Type B pancreatic cell (in vitro differentiated cells): Measurements from ENCODE around the gene NBAS. TPM values are rescaled to one million over a fixed set of nuclear protein-coding genes. Genes with fewer than 3 reads are reported as not detected.

Experiments
- DNase-seq: peaks from one replicate; pipeline ENCODE4 v3.0.0; 2021; ENCODE audit warnings: mixed read lengths; ENCODE audit not compliant: unreplicated experiment; ENCODE audit errors: extremely low spot score
- H3K27ac Mint-ChIP-seq: 2 replicates; pipeline ENCODE4 v1.8.0; 2021; ENCODE audit warnings: mild to moderate bottlenecking, mixed read lengths
- H3K27me3 Mint-ChIP-seq: 2 replicates; pipeline ENCODE4 v1.8.0; 2021; ENCODE audit warnings: mixed read lengths
- H3K36me3 Mint-ChIP-seq: 2 replicates; pipeline ENCODE4 v1.8.0; 2021; ENCODE audit warnings: mixed read lengths
- H3K4me1 Mint-ChIP-seq: one replicate; pipeline ENCODE4 v1.8.0; 2021; ENCODE audit warnings: mixed read lengths; ENCODE audit not compliant: unreplicated experiment
- H3K4me3 Mint-ChIP-seq: 2 replicates; pipeline ENCODE4 v1.8.0; 2021; ENCODE audit warnings: mild to moderate bottlenecking, mixed read lengths
- H3K9me3 Mint-ChIP-seq: 2 replicates; pipeline ENCODE4 v1.8.0; 2021; ENCODE audit warnings: mixed read lengths
- total RNA-seq: library from RNA; stranded (reverse); gene quantifications from 2 replicates; pipeline ENCODE4 v1.2.1, GENCODE V29; 2021; ENCODE audit warnings: low replicate concordance
- TF ChIP-seq, protein P1 (sequence below): fragments of 200-600 bp; sonication (generic); conservative IDR thresholded peaks from 2 replicates; pipeline ENCODE4 v1.5.0; 2021; ENCODE audit warnings: antibody characterized with exemption, mild to moderate bottlenecking

The NBAS gene
- total RNA-seq, 1 donor from 2014 or later: 53.5 TPM

DNA sequence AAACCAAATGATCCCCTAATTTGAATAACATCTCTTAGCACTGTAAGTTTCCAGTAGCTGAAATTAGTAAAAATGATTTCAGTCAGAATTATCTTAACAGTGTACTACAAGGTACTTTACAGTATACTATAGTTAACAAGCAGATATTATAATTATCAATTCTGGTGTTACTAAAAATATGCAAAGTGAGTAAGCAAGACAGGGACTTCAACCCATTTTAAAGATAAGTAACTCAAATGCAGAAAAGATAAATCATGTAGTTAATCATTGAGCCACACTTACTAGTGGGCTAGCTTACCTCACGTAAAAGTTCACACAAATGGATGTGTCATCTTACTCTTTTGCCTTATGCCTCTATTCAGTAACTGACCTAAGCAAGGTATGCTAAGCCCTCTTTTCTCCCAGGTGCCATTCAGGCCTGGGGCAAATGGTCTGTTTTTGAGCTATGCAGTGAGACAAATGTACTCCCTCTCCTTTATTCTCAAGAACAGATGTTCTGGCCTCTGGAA, 101.0 kb downstream of the NBAS start:
- Mint-ChIP-seq H3K4me3 (no peak overlapping the region), H3K9me3 (no peaks in the 10 kb centered on the region), H3K4me1 (no peaks in the 10 kb centered on the region), H3K27me3 (no peaks in the 10 kb centered on the region), H3K27ac (no peak overlapping the region), H3K36me3 (peaks cover 29% of the 10 kb centered on the region)
- TF ChIP-seq, protein P1, sequence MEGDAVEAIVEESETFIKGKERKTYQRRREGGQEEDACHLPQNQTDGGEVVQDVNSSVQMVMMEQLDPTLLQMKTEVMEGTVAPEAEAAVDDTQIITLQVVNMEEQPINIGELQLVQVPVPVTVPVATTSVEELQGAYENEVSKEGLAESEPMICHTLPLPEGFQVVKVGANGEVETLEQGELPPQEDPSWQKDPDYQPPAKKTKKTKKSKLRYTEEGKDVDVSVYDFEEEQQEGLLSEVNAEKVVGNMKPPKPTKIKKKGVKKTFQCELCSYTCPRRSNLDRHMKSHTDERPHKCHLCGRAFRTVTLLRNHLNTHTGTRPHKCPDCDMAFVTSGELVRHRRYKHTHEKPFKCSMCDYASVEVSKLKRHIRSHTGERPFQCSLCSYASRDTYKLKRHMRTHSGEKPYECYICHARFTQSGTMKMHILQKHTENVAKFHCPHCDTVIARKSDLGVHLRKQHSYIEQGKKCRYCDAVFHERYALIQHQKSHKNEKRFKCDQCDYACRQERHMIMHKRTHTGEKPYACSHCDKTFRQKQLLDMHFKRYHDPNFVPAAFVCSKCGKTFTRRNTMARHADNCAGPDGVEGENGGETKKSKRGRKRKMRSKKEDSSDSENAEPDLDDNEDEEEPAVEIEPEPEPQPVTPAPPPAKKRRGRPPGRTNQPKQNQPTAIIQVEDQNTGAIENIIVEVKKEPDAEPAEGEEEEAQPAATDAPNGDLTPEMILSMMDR: no peak
- no peak for DNase-seq

DNA sequence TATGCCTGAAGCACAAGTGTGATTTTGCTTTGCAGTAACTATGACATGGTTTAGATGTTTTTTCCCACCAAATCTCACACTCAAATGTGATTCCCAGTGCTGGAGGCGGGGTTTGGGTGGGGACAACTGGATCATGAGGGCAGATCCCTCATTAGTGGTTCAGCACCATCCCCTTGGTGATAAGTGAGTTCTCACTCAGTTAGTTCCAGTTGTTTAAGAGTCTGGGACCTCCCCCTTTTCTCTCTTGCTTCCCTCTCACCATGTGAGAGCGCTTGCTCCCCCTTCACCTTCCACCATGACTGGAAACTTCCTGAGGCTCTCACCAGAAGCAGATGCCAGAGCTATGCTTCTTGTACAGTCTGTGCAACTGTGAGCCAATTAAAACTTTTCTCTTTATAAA, 102.9 kb downstream of the NBAS start:
- Mint-ChIP-seq H3K4me3 (no peak overlapping the region), H3K4me1 (no peaks in the 10 kb centered on the region), H3K27ac (no peak overlapping the region), H3K9me3 (no peaks in the 10 kb centered on the region), H3K36me3 (peaks cover 18% of the 10 kb centered on the region), H3K27me3 (no peaks in the 10 kb centered on the region)
- DNase-seq: no peak
- TF ChIP-seq, protein P1: no peak

DNA sequence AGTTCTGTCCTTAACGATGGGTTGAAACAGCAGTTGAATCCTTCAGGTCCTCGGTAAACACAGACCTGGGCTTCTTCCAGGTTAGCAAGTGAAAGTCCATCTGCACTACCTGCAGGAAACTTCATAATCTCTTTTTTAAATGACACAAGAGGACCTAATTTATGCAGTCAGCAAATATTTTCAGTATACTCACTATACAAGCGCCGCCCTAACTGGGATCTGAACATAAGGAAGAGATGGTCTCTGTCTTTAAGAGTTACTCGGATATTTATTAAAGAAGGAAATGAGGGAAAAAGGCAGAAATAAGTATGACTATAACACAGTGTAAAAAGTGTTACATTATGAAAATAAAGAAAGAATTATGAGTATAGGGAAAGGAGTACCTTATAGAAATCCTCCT, 103.3 kb downstream of the NBAS start:
- no peak overlapping the region for H3K27ac Mint-ChIP-seq
- H3K36me3 Mint-ChIP-seq: peaks cover 17% of the 10 kb centered on the region
- H3K9me3 Mint-ChIP-seq: no peaks in the 10 kb centered on the region
- H3K4me3 Mint-ChIP-seq: no peak overlapping the region
- H3K27me3 Mint-ChIP-seq: no peaks in the 10 kb centered on the region
- DNase-seq: no peak
- TF ChIP-seq, protein P1: no peak
- no peaks in the 10 kb centered on the region for H3K4me1 Mint-ChIP-seq

DNA sequence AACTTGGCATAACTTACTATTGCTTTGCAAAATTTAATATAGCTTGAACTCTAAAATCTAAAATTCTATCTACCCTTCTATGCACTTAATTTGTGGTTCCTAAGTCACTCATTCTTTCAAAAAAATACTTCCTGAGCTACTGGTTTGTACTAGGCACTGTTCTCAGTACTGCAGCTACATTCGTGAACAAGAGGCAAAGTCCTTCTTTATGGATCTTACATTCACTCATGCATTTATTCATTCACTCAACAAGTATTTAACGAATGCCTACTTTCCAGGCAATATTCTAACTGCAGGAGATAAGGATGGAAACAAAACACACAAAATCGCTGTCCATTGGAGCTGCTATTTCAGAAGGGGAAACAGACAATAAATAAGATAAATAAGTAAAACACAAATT, 104.8 kb downstream of the NBAS start:
- no peak for DNase-seq
- H3K9me3 Mint-ChIP-seq: no peaks in the 10 kb centered on the region
- no peak overlapping the region for H3K27ac Mint-ChIP-seq
- no peak overlapping the region for H3K4me3 Mint-ChIP-seq
- H3K27me3 Mint-ChIP-seq: no peaks in the 10 kb centered on the region
- H3K36me3 Mint-ChIP-seq: peaks cover 25% of the 10 kb centered on the region
- TF ChIP-seq, protein P1: no peak
- H3K4me1 Mint-ChIP-seq: no peaks in the 10 kb centered on the region

DNA sequence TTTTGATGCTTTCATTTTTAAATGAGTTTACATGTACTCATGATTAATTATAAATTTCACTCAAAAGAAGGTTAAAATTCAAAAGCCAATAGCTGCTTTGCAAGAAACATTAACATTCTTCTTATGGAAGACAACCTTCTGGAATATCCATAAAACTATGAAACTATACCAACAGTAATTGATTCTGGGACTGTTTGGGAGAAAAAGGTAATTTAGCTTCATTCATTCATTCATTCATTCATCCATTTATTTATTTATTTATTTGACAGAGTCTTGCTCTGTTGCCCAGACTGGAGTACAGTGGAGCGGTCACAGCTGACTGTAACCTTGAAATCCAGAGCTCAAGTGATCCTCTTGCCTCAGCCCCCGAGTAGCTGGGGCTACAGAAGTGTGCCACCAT, 110.3 kb downstream of the NBAS start:
- DNase-seq: no peak
- no peaks in the 10 kb centered on the region for H3K27me3 Mint-ChIP-seq
- peaks cover 6% of the 10 kb centered on the region for H3K4me1 Mint-ChIP-seq
- no peaks in the 10 kb centered on the region for H3K9me3 Mint-ChIP-seq
- H3K36me3 Mint-ChIP-seq: peaks cover 24% of the 10 kb centered on the region
- H3K4me3 Mint-ChIP-seq: no peak overlapping the region
- no peak overlapping the region for H3K27ac Mint-ChIP-seq
- TF ChIP-seq, protein P1: no peak
